Measurements from ENCODE around the gene MARS1.

MARS1 gene

DNA sequence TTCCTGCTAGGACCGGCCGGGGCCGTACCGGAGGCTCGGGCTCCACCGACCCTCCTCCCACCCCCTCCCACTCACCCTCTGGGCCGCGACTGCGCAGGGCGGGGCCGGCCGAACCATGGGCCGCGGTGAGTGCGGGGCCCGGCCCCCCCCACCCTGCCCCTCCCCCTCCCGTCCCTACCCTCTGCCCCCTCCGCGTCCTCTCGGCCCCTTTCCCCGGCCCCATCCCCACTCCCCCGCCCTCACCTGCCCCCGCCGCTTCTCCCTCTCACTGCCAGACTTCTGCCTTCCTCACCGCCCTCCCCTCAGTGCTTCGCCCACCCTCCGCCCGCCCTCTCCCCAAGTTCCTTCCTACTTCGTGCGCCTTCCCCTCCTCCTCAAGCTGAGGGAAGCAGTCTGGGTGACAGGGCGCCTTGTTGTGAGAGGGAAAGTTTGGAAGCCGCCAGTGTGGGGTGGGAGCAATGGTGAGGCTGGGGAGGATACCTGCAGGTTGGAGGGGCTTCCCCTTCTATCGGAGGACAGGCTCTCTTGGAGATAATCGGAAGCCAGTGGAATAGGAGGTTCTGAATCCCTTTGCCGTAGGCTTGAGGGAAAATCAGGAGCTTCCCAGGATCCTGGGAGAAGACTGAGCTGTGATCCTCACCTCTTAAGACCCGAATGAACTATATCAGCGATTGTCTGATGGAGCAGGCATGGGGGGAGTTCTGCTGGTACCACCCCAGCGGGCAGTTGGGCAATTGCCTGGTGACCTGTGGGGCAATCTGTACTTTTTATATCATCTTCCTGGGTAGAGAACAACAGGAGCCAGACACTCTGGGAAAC is 35.2 kb downstream of the MARS1 start (continued):
- TF ChIP-seq ZNF76 (tag by site-specific recombination; IDR thresholded peaks at IDR 0.05; ENCODE audit: borderline replicate concordance, low read depth) (peak; percentile 84), KLF8 (tag by site-specific recombination; IDR thresholded peaks at IDR 0.05) (peak; percentile 10; the same call in 1 of the 2 replicates), ZIC2 (tag by site-specific recombination; IDR thresholded peaks at IDR 0.05) (peak; percentile 38; the same call in 1 of the 2 replicates), ZNF394 (tag by site-specific recombination; IDR thresholded peaks at IDR 0.05; ENCODE audit: borderline replicate concordance) (0 out of 2 replicates have a peak, but pooled peaks have one; percentile 35), ZBTB21 (tag by site-specific recombination; IDR thresholded peaks at IDR 0.05) (no peak), ZNF280C (tag by site-specific recombination; IDR thresholded peaks at IDR 0.05) (no peak), GLIS1 (tag by site-specific recombination; IDR thresholded peaks at IDR 0.05) (0 out of 2 replicates have a peak, but pooled peaks have one; percentile 7), KLF1 (tag by site-specific recombination; IDR thresholded peaks at IDR 0.05) (no peak), PRDM10 (tag by site-specific recombination; IDR thresholded peaks at IDR 0.05) (peak; percentile 58; the same call in 1 of the 2 replicates), PATZ1 (tag by site-specific recombination; IDR thresholded peaks at IDR 0.05) (peak; percentile 55), ZNF510 (tag by site-specific recombination; IDR thresholded peaks at IDR 0.05; ENCODE audit: insufficient replicate concordance) (no peak), EGR2 (tag by site-specific recombination; IDR thresholded peaks at IDR 0.05; ENCODE audit: low read depth) (peak; percentile 86), ZNF580 (tag by site-specific recombination; IDR thresholded peaks at IDR 0.05) (no peak), SP2 (tag by site-specific recombination; IDR thresholded peaks at IDR 0.05) (peak; percentile 85), ZNF175 (tag by site-specific recombination; IDR thresholded peaks at IDR 0.05) (no peak)
- TF ChIP-seq, protein P1, sequence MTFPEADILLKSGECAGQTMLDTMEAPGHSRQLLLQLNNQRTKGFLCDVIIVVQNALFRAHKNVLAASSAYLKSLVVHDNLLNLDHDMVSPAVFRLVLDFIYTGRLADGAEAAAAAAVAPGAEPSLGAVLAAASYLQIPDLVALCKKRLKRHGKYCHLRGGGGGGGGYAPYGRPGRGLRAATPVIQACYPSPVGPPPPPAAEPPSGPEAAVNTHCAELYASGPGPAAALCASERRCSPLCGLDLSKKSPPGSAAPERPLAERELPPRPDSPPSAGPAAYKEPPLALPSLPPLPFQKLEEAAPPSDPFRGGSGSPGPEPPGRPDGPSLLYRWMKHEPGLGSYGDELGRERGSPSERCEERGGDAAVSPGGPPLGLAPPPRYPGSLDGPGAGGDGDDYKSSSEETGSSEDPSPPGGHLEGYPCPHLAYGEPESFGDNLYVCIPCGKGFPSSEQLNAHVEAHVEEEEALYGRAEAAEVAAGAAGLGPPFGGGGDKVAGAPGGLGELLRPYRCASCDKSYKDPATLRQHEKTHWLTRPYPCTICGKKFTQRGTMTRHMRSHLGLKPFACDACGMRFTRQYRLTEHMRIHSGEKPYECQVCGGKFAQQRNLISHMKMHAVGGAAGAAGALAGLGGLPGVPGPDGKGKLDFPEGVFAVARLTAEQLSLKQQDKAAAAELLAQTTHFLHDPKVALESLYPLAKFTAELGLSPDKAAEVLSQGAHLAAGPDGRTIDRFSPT (tag by site-specific recombination; IDR thresholded peaks at IDR 0.05), result 0 out of 2 replicates have a peak, but pooled peaks have one; percentile 21
